HG02678 (cell line): Measurements from ENCODE around the gene PNN.
"Not testable (repeated sequence)": the region's sequence is repeated elsewhere in the genome, so short reads cannot be mapped to it uniquely, and the experiment has no call there.

Experiments
- ATAC-seq: cut with Tn5 transposase; IDR thresholded peaks from one replicate; pipeline ENCODE4 v1.9.1; 2021; ENCODE audit warnings: mild to moderate bottlenecking, moderate library complexity; ENCODE audit not compliant: unreplicated experiment

PNN gene

DNA sequence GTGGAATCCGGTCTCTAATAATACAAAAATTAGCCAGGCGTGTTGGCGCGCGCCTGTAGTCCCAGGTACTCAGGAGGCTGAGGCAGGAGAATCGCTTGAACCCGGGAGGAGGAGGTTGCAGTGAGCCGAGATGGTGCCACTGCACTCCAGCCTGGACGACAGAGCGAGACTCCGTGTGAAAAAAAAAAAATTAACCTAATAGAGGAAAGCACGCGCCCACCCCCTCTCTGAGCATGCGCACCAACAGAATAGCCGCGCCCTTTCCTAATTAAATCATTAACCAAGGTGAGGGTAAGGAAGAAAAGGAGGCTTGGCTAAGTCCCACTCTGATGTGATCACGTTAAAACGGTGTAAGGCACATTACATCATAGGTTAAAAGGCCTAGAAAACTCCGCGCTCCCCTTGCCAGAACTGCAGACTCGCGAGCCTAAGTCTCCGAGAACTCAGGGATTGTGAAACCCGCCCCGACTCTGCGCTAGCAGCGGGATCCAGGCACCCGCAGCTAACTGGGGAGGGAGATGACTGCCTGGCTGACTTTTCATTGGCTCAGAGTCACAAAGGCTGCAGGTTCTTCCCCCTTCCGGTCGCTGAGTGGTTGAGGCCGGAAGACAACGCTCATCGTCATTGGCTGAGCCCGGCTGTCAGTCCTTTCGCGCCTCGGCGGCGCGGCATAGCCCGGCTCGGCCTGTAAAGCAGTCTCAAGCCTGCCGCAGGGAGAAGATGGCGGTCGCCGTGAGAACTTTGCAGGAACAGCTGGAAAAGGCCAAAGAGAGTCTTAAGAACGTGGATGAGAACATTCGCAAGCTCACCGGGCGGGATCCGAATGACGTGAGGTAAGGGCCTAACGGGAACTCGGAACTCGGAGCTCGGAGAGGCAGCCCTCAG lies at the start of gene PNN:
Gene PNN, plus strand, starts transcription at position 695 of the 885 bp plus-strand sequence. Its CDS starts 26 bp downstream, at position 721.
- peak; percentile 91 for ATAC-seq

- not testable (repeated sequence) for ATAC-seq
Observed at GRCh38 chr14:39137835-39138234, 37.2 kb upstream of the PNN start.

DNA sequence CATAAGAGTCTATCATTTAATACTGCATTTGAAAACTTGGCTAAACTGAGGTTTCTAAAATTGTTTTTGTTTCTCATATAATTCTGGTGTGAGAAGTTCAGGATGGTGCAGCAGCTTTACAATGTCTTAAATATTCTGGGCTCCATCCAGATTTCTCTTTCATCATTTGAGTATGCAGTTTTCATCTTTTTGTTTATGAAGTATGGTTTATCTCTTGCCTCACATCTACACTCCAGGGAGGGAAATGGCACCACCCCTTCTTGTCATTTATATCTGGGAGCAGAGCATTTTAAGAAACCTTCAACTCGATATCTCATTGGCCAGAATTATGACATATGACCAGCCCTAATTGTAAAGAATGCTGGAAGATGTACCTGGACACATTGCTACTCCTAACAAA lies 36.6 kb upstream of the PNN start:
- ATAC-seq: no peak

GRCh38 chr14:39140170-39140569 lies 34.9 kb upstream of the PNN start:
- no peak for ATAC-seq

DNA sequence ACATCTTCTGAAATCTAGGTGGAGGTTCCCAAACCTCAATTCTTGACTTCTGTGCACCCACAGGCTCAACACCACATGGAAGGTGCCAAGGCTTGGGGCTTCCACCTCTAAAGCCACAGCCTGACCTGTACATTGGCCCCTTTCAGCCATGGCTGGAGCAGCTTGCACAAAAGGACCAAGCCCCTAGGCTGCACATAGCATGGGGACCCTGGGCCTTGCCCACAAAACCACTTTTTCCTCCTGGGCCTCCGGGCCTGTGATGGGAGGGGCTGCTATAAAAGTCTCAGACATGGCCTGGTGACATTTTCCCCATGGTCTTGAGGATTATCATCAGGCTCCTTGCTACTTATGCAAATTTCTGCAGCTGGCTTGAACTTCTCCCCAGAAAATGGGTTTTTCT lies 33.4 kb upstream of the PNN start:
- not testable (repeated sequence) for ATAC-seq

DNA sequence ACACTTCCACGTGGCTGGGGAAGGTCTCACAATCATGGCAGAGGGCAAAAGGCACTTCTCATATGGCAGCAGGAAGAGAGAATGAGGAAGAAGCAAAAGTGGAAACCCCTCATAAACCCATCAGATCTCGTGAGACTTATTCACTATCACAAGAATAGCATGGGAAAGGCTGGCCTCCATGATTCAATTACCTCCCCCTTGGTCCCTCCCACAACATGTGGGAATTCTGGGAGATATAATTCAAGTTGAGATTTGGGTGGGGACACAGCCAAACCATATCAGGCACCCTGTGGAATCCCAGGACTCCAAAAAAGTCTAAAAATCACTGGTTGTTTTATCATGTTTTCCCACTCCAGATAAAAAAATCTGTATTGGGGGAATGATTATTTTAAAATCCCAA lies 31.8 kb upstream of the PNN start:
- ATAC-seq: not testable (repeated sequence)

- ATAC-seq: no peak
Observed at GRCh38 chr14:39145266-39145966, 29.6 kb upstream of the PNN start.

DNA sequence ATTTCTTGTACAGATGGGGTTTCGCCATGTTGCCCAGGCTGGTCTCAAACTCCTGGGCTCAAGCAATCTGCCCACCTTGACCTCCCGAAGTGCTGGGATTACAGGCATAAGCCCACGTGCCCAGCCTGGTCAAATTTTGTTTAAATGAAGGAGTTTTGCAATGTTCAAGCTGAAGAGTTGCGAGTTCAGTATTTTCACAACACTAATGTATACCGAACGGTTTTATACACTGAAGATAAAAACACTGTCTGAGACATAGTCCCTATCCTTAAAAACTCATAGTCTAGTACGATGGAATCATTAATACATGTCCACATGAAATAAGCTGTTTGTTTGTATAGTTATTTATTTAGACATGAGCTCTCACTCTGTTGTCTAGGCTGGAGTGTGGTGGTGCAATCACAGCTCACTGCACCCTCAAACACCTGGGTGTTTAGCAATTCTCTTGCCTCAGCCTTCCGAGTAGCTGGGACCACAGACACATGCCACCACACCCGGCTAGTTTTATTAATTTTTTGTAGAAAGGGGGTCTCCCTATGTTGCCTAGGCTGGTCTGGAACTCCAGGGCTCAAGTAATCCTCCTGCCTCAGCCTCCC lies 20.4 kb upstream of the PNN start:
- no peak for ATAC-seq

- ATAC-seq: no peak
Observed at GRCh38 chr14:39157491-39157890, 17.6 kb upstream of the PNN start.

DNA sequence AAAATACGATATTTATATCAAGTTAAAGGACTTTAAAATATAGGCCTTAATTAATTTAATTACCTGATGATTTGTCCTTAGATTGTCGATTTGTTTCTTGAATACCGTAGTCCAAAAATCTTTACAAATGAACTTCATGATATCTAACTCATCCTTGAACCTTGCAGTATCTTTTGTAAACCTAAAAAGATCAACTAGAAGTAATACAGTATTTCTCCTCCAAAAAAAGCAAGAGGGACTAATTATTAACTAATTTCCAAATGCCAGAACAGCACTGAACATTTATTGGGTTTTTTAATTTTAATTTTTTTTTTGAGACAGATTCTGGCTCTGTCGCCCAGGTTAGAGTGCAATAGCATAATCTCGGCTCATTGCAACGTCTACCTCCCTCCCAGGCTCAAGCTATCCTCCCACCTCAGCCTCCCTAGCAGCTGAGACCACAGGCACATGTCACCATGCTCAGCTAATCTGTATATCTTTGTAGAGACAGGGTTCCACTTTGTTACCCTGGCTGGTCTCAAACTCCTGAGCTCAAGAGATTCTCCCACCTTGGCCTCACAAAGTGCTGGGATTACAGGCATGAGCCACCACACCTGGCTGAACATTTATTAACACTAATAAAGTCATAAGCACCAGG lies 16.7 kb upstream of the PNN start:
- ATAC-seq: no peak

GRCh38 chr14:39160494-39160893 lies 14.6 kb upstream of the PNN start:
- no peak for ATAC-seq

GRCh38 chr14:39167797-39168320 lies 7.2 kb upstream of the PNN start:
- ATAC-seq: not testable (repeated sequence)

GRCh38 chr14:39168591-39168990 lies 6.5 kb upstream of the PNN start:
- no peak for ATAC-seq

DNA sequence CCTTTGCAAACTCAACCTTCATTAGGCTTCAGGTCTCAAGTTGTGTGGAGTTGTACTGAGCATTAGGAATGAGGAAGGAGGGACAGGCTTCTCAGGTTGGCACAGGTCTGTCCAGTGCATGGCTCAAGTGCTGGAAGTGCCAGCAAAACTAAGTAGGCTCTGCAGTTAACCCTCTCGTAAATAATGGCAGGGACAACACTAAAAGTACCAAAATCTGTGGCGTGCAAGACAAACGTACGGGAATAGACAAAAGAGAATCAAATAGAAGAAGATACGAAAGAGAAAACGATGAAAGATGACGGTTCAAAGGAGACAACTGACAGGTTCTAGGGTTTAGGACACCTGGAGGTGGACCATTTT lies 5.5 kb upstream of the PNN start:
- ATAC-seq: no peak

- ATAC-seq: no peak
Observed at GRCh38 chr14:39173198-39173597, 1.9 kb upstream of the PNN start.

DNA sequence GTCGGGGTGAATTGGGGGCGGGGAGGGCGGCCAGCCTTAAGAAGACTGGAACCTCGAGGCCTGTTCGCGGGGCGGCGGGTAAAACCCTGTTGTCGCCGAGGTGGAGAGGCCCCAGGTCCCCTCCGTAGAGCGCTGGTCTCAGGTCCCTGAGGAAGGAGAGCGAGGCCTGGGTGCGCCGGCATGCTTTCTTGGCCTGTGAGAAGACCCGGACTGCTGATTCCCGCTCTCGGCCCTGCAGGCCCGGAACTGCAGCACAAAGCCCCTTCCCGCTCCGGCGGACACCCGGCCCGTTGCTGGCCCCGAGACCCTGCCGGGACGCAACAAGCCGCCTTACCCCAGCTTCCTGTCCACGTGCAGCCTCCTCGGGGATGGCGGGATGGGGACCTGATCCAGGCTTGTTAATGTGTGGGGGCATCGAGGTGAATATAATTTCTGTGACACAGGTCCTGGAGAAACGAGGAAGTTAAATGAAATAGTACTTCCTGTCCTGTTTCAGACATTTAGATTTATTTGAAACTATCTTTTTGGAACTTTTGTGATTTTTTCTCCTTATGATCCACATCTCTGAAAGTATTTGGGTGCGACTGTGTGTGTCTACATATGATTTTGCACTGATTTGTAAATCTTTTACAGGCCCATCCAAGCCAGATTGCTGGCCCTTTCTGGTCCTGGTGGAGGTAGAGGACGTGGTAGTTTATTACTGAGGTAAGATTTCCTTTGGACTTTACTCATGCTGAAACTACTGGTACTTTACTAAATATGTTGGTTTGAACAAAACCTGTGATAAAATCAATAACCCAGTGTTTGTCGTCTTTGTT lies 600 bp downstream of the PNN start:
- ATAC-seq: peak; percentile 2

GRCh38 chr14:39176263-39177167 lies 1.5 kb downstream of the PNN start:
- ATAC-seq: no peak

GRCh38 chr14:39177168-39177545 lies 2.1 kb downstream of the PNN start:
- ATAC-seq: no peak

- ATAC-seq: no peak
Observed at GRCh38 chr14:39179042-39179441, 4.0 kb downstream of the PNN start.
